Measurements from ENCODE around the gene RSRC1.
A peak's percentile ranks its signal among the peaks of the same experiment; 100 is the strongest.

RSRC1 gene

GRCh38 chr3:158165730-158166129 lies 55.8 kb downstream of the RSRC1 start:
- TF ChIP-seq TAF1 (IDR thresholded peaks at IDR 0.05; ENCODE audit: low read depth) (no peak), YY1 (IDR thresholded peaks at IDR 0.05; ENCODE audit: low read depth) (no peak), ZBTB7A (IDR thresholded peaks at IDR 0.05; ENCODE audit: low read depth) (no peak), EP300 (IDR thresholded peaks at IDR 0.05; ENCODE audit: borderline replicate concordance) (no peak), NFIC (IDR thresholded peaks at IDR 0.05) (no peak), TEAD4 (IDR thresholded peaks at IDR 0.05) (no peak)
- TF ChIP-seq, protein P1, sequence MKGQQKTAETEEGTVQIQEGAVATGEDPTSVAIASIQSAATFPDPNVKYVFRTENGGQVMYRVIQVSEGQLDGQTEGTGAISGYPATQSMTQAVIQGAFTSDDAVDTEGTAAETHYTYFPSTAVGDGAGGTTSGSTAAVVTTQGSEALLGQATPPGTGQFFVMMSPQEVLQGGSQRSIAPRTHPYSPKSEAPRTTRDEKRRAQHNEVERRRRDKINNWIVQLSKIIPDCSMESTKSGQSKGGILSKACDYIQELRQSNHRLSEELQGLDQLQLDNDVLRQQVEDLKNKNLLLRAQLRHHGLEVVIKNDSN (IDR thresholded peaks at IDR 0.05): no peak
- TF ChIP-seq, protein P2, sequence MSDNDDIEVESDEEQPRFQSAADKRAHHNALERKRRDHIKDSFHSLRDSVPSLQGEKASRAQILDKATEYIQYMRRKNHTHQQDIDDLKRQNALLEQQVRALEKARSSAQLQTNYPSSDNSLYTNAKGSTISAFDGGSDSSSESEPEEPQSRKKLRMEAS (IDR thresholded peaks at IDR 0.05): no peak

DNA sequence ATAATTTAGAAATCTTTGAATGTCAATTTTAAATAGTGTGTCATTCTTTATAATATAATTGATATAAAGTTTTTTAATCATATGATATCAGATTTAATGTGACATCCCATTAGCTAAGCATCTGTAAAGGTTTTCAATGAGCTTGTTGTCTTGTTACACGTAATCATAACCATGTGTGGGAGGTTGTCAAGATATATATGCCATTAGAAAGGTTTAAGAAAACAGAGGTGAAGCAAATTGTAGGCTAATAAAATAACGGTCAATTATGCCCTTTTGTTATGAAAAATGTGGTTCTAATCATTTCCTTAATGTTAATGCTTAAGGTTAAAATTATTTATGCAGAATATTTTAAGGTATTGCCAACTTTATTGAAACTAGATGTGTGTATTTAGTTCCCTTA lies 56.3 kb downstream of the RSRC1 start:
- TF ChIP-seq RAD21 (IDR thresholded peaks at IDR 0.05; ENCODE audit: low read depth) (no peak), ZBTB7A (IDR thresholded peaks at IDR 0.05; ENCODE audit: low read depth) (no peak), NFIC (IDR thresholded peaks at IDR 0.05) (no peak), TCF12 (IDR thresholded peaks at IDR 0.05; ENCODE audit: low read depth) (no peak), EGR1 (IDR thresholded peaks at IDR 0.05) (no peak), YY1 (IDR thresholded peaks at IDR 0.05; ENCODE audit: low read depth) (no peak)
- TF ChIP-seq, protein P1 (IDR thresholded peaks at IDR 0.05): no peak

- TF ChIP-seq TCF12 (IDR thresholded peaks at IDR 0.05; ENCODE audit: low read depth): no peak
- TF ChIP-seq TEAD4 (IDR thresholded peaks at IDR 0.05): no peak
- no peak for TF ChIP-seq RAD21 (IDR thresholded peaks at IDR 0.05; ENCODE audit: low read depth)
- TF ChIP-seq YY1 (IDR thresholded peaks at IDR 0.05; ENCODE audit: low read depth): no peak
- TF ChIP-seq, protein P1 (IDR thresholded peaks at IDR 0.05): no peak
- TF ChIP-seq CEBPB (IDR thresholded peaks at IDR 0.05): no peak
- no peak for TF ChIP-seq REST (IDR thresholded peaks at IDR 0.05; ENCODE audit: low read depth)
- TF ChIP-seq NFIC (IDR thresholded peaks at IDR 0.05): no peak
- TF ChIP-seq EP300 (IDR thresholded peaks at IDR 0.05; ENCODE audit: borderline replicate concordance): no peak
Measured at GRCh38 chr3:158167737-158168557, 58.1 kb downstream of the RSRC1 start.

- TF ChIP-seq CEBPB (IDR thresholded peaks at IDR 0.05) (no peak), NFIC (IDR thresholded peaks at IDR 0.05) (peak; percentile 44)
Measured at GRCh38 chr3:158169091-158169491, 59.2 kb downstream of the RSRC1 start.

DNA sequence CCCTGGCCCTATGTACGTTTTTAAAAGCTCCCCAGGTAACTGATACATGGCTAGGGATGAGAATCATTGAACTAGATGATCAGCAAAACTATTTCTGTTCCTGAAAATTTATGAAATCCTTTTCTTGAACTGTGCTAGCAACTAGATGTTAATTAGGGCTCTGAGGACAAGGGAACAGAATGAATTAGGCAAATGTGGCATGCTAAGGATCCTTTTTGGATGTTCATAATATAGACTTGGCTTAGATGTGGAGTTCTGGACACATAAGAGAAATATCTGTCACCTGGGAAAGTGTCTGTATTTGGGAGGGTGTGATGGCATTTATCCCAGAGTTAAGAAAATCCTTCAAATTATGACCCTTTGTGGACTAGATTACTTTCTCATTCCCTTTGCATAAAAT lies 71.2 kb downstream of the RSRC1 start:
- TF ChIP-seq REST (IDR thresholded peaks at IDR 0.05; ENCODE audit: low read depth): no peak
- no peak for TF ChIP-seq TCF12 (IDR thresholded peaks at IDR 0.05; ENCODE audit: low read depth)
- TF ChIP-seq TEAD4 (IDR thresholded peaks at IDR 0.05): no peak
- no peak for TF ChIP-seq TAF1 (IDR thresholded peaks at IDR 0.05; ENCODE audit: low read depth)
- TF ChIP-seq NFIC (IDR thresholded peaks at IDR 0.05): no peak
- TF ChIP-seq FOXM1 (IDR thresholded peaks at IDR 0.05; ENCODE audit: borderline replicate concordance, low read depth): no peak
- no peak for TF ChIP-seq RAD21 (IDR thresholded peaks at IDR 0.05; ENCODE audit: low read depth)
- no peak for TF ChIP-seq ZBTB7A (IDR thresholded peaks at IDR 0.05; ENCODE audit: low read depth)
- TF ChIP-seq CREB1 (IDR thresholded peaks at IDR 0.05; ENCODE audit: low read depth): no peak
- TF ChIP-seq, protein P2 (IDR thresholded peaks at IDR 0.05): no peak
- TF ChIP-seq, protein P1 (IDR thresholded peaks at IDR 0.05): no peak
- TF ChIP-seq EGR1 (IDR thresholded peaks at IDR 0.05): no peak

All from Ishikawa (cell line).